ENCODE data around the gene TYRO3. TPM values are rescaled to one million over a fixed set of nuclear protein-coding genes. Genes with fewer than 3 reads are reported as not detected.

The TYRO3 gene
- total RNA-seq, 1 donor from 2014 or later = 13.3 TPM

Other genes with a start within 250 kb of the TYRO3 start
- not detected for gene OIP5, start 226.6 kb upstream of the TYRO3 start, total RNA-seq
- 16.9 TPM for gene NUSAP1, start 226.3 kb upstream of the TYRO3 start, total RNA-seq
- gene NDUFAF1, start 156.7 kb upstream of the TYRO3 start, total RNA-seq = 6.9 TPM
- 32.2 TPM for gene RTF1, start 142.1 kb upstream of the TYRO3 start, total RNA-seq
- gene ITPKA, start 65.3 kb upstream of the TYRO3 start, total RNA-seq = not detected
- gene LTK, start 45.4 kb upstream of the TYRO3 start, total RNA-seq = 1.5 TPM
- gene RPAP1, start 15.0 kb upstream of the TYRO3 start, total RNA-seq = 19.9 TPM
- gene MGA, start 101.2 kb downstream of the TYRO3 start, total RNA-seq = 44.2 TPM
- 35.8 TPM for gene MAPKBP1, start 215.3 kb downstream of the TYRO3 start, total RNA-seq

Measured in vagina (tissue), 1 donor.